NCI-H2196 (cell line): ENCODE results near the gene PEX11G.
"Not testable (repeated sequence)": the region's sequence is repeated elsewhere in the genome, so short reads cannot be mapped to it uniquely, and the experiment has no call there.

ENCODE experiments used
- DNase-seq: peaks from one replicate; lab custom pipeline; 2025; ENCODE audit not compliant: unreplicated experiment; lab: John Stamatoyannopoulos, UW

Gene PEX11G

DNA sequence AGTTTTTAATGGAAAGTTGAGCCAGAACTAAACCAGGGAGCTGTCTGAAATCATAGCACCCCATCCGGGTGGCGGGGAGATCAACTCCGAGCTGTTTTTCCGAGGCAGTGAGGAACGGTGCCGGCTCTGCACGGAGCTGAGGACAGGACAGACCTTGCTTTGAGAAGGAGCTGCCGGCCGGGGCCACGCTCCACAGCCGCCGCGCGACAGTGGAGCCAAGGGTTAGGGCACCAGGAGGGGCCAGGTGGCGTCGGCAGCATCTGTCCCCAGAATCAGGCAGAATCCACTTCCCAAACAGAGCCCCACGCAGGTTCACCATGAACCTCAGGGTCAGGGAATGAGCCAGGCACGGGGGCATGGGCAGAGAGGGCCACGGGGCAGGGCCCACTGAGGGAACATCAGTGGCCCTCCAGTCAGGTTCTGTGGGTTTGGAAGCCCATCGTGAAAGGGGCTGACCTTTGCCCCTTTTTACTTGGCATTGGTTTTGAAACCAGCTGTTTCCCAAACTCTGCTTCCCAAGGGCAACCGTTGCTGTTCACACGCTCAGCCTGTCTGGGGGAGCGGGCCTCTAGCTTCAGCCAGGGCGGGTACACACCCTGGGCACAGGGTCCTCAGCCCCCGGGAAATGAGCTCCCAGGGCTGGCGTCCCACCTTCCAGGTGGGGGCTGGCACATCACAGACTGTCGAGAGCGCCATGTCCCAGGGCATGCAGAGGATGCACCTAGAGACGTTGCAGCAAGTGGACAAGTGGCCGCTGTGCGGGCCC, 18.1 kb downstream of the PEX11G start:
- no peak for DNase-seq

DNA sequence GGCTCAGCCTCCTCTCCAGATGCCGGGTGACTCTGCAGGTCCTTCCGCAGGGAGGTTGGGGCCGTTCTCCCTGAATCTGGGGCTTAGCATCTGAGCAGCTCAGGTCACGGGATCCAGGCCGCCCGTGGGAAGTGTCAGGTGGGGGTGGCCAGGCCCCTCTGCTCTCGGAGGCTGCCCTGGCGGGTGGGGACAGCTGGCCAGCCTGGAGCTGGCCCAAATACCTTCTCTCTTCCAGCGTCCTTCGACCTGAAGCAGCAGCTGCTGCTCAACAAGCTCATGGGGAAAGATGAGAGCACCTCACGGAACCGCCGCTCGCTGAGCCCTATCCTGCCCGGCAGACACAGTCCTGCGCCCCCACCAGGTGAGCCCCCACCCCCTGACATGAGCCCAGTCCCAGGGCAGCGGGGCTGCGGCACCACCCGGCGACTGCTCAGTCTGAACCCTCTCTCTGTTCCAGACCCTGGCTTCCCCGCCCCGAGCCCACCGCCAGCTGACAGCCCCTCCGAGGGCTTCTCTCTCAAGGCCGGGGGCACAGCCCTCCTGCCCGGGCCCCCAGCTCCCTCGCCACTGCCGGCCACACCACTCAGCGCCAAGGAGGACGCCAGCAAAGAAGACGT, 19.1 kb downstream of the PEX11G start:
- DNase-seq, result no peak

DNA sequence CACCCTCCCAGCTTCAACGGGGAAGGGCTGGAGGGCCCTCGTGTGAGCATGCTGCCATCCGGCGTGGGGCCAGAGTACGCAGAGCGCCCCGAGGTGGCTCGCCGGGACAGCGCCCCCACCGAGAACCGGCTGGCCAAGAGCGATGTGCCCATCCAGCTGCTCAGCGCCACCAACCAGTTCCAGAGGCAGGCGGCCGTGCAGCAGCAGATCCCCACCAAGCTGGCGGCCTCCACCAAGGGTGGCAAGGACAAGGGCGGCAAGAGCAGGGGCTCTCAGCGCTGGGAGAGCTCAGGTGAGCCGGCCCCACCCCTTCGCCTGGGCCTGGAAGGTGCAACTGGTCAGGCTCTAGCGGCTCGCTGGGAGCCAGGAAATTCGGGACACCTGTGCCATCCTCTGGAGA, 20.0 kb downstream of the PEX11G start:
- DNase-seq, result no peak

DNA sequence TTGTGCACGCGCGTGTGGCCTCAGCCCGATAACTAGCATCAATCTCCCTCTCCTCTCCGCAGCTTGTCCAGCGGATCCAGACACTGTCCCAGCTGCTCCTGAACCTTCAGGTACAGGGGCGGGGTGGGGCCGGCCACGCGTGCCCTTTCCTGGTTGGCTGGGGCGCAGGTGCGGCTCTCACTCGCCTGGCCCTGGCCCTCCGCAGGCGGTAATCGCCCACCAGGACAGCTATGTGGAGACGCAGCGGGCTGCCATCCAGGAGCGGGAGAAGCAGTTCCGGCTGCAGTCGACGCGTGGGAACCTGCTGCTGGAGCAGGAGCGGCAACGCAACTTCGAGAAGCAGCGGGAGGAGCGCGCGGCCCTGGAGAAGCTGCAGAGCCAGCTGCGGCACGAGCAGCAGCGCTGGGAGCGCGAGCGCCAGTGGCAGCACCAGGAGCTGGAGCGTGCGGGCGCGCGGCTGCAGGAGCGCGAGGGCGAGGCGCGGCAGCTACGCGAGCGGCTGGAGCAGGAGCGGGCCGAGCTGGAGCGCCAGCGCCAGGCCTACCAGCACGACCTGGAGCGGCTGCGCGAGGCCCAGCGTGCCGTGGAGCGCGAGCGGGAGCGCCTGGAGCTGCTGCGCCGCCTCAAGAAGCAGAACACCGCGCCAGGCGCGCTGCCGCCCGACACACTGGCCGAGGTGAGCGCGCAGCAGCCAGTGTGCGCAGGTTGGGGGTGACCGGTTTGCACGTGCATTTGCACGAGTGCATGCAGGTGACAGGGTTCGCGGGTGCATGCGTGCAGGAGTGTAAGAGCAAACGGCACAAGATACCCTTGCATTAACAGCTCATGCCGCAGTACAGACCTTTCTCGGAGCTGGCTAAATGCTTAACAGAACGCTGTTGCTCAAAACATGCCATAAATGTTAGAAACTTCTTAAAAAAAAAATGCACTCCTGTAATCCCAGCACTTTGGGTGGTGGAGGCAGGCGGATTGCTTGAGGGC, 21.5 kb downstream of the PEX11G start:
- DNase-seq, result no peak

DNA sequence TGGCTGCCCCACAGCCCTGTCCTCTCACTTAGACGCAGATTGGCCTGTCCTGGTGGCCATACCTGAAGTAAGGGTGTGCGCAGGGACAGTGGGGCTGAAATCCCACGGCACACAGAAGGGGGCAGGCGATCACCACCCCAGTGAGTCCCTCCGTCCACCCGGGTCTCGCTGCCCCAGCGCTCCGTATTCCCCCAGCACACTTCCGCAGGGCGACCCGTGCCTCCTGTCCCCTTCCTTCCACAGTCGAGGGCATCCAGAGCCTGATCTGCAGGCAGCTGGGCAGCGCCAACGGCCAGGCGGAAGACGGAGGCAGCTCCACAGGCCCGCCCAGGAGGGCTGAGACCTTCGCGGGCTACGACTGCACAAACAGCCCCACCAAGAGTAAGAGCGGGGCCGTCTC, 25.3 kb downstream of the PEX11G start:
- no peak for DNase-seq

DNA sequence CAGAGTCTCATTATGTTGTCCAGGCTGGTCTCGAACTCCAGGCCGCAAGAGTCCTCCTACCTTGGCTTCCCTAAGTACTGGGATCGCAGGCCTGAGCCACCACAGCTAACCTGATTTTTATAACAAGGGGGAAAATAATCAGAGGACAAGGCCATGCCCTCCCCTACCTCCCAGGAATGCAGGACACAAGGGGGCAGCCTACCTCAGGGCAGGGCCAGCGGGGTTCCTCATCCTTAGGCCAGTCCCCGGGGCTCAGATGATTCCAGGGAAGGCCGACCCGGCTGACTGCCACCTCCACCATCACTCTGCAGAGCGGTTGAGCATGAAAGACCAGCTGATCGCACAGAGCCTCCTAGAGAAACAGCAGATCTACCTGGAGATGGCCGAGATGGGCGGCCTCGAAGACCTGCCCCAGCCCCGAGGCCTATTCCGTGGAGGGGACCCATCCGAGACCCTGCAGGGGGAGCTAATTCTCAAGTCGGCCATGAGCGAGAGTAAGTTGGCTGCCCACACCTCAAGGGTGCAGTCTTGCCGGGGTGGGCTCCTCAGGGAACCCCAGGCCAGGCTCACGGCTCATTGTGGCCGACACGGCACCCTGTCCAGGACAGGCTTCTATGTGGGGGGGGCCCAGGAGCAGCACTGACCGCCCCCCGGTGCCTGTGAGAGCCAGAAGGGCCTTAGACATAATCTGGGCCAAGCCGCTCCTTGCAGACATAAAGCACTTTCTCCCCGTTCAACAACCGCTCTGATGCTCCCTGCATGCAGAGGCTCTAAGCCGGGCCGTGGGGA, 26.8 kb downstream of the PEX11G start:
- no peak for DNase-seq

DNA sequence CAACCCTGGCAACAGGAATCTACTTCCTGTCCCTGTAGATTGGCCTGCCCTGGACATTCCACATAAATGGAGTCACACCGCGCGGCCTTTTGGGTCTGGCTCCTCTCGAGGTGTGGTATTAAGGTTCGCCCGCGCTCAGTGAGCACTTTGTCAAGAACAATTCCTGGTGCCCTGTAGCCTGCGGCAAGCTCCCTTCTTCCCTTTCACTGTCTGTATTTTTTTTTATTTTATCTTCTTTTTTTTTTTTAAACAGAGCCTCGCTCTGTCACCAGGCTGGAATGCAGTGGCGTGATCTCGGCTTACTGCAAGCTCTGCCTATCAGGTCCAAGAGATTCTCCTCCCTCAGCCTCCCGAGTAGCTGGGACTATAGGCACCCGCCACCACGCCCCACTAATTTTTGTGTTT, 28.3 kb downstream of the PEX11G start:
- DNase-seq, result no peak

DNA sequence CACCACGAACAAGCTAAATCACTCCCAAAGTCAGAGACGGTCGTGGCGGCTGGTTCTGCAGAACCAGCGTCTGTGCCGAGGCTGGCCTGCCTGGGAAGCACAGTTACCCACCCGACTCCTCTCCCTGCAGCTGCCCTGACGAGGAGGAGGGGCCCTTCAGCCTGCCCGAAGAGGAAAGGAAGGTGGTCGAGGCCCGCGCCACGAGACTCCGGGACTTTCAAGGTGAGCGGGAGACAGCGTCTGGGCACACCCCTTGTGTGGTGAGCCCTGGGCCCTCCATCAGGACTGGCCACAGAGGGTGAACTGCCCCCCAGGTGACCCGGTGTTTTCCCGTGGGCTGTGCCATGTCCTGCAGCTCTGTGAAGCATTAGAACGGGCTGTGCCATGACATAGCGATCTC, 29.1 kb downstream of the PEX11G start:
- no peak for DNase-seq

DNA sequence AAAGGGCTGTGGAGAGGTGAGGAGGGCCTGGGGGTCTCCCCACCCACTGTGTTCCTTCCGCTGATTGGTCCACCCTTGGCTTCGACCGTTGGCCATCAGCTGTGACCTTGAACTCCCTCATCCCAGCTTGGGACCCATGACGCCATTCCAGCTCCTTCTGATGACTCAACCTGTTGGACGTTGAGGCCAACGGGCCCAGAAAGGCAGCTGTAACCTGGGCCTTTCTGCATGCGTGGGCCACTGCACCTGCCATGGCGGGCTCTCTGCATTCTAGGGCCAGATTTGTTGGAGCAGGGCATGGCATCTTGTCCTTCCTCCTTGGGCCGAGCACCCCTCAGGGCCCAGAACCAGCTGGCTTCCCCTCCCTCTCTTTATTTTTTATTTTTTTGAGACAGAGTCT, 30.2 kb downstream of the PEX11G start:
- DNase-seq, result no peak

DNA sequence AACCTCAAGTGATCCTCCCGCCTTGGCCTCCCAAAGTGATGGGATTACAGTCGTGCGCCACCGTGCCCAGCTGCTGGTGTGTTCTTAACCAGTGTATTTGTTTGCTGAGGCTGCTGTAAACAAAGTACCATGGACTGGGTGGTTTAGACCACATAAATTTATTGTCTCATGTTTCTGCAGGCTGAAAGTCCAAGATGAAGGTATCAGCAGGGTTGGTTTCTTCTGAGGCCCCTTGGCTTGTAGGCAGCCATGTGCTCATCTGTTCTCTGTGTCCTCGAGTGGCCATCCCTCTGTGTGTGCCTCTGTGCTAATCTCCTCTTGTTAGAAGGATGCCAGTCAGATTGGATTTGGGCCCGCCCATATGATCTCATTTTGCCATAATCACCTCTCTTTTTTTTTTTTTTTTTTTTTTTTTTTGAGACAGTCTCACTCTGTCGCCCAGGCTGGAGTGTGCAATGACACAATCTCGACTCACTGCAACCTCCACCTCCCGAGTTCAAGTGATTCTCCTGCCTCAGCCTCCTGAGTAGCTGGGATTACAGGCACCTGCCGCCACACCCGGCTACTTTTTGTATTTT, 31.8 kb downstream of the PEX11G start:
- no peak for DNase-seq

DNA sequence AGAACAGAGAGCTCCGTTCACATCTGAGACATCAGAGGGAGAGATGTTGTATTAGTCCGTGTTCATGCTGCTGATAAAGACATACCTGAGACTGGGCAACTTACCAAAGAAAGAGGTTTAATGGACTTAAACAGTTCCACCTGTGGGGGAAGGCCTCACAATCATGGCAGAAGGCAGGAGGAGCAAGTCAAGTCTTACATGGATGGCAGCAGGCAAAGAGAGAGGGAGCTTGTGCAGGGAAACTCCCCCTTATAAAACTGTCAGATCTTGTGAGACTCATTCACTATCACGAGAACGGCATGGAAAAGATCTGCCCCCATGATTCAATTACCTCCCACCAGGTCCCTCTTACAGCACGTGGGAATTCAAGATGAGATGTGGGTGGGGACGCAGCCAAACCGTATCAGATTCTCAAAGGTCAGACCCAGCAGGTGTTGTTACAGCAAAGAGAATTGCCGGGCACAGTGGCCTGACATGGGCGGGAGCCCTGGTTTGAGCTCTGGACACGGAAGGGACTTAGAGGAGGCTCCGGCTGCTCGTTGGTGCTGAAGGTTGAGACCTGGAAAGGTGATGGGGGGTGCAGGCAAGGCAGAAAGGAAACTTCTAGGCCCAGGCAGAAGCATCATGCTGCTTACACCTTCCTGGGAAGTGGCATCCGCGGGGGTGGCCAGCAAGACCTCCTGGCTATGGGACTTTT, 33.1 kb downstream of the PEX11G start:
- no peak for DNase-seq

DNA sequence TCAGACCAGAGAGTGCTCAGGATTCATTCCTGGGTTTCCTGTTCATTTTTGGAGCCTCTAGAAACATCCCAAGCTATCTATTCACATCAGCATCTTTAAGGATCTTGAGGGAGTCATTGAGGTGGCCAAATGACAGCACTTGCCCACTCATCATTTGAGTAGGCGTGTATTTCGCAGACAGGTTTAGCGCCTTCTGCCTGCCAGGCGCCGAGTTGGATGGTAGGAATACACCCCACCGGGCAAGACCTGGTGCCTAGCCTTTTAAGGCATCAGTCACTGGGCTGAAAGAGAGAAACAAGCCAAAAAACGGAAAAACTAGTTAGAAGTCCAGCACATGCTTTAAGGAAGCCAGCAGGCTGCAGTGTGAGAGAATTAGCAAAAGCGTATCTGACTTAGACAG, 33.8 kb downstream of the PEX11G start:
- DNase-seq, result no peak

DNA sequence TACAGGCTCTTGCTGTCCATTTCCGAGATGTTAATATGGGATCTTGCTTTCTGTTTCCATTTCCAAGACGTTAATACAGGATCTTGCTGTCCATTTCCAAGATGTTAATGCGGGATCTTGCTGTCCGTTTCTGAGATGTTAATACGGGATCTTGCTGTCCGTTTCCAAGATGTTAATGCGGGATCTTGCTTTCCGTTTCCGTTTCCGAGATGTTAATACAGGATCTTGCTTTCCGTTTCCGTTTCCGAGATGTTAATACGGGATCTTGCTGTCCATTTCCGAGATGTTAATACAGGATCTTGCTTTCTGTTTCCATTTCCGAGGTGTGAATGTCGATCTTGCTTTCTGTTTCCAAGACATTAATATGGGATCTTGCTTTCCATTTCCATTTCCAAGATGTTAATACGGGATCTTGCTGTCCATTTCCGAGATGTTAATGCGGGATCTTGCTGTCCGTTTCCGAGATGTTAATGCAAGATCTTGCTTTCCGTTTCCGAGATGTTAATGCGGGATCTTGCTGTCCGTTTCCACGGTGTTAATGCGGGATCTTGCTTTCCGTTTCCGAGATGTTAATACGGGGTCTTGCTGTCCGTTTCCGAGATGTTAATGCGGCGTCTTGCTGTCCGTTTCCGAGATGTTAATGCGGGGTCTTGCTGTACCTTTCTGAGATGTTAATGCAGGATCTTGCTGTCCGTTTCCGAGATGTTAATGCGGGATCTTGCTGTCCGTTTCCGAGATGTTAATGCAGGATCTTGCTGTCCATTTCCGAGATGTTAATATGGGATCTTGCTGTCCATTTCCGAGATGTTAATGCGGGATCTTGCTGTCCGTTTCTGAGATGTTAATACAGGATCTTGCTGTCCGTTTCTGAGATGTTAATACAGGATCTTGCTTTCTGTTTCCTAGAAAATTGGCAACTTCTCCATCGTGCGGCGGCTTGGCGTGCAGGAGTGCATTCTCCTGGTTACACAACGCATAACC, 38.3 kb downstream of the PEX11G start:
- DNase-seq, result no peak

DNA sequence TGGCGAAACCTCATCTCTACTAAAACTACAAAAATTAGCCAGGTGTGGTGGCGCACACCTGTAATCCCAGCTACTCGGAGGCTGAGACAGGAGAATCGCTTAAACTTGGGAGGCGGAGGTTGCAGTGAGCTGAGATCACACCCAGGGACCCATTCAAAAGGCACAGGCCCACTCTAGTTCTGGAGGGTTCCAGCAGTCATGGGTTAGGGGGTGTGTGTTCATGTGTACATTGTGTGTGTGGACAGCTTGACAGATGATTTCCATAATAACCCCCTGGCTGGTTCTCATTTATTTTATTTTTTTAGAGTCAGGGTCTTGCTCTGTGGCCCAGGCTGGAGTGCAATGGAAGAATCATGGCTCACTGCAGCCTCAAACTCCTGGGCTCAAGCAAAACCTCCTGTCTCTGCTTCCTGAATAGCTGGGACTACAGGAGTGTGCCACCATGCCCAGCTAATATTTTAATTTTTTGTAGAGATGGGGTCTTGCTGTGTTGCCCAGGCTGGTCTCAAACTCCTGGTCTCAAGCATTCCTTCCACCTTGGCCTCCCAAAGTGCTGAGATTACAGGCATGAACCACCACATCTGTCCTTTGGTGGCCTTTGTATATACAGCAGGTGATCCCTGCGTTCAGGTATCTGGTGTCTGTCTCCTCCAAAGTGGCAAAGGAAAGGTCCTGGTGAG, 39.3 kb downstream of the PEX11G start:
- DNase-seq, result not testable (repeated sequence)

DNA sequence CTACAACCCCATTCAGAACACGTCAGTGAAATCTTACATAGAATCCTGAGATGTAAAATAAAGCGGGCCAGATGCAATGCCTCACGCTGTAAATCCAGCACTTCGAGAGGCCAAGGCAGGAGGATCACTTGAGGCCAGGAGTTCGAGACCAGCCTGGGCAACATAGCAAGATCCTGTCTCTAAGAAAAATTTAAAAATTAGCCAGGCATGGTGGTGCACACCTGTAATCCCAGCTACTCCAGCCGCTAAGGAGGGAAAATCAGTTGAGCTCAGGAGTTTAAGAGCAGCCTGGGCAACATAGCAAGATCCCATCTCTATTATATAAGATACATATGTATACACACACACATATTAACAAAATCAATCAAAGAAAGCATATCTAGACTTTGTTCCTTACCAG, 41.2 kb downstream of the PEX11G start:
- DNase-seq, result no peak

DNA sequence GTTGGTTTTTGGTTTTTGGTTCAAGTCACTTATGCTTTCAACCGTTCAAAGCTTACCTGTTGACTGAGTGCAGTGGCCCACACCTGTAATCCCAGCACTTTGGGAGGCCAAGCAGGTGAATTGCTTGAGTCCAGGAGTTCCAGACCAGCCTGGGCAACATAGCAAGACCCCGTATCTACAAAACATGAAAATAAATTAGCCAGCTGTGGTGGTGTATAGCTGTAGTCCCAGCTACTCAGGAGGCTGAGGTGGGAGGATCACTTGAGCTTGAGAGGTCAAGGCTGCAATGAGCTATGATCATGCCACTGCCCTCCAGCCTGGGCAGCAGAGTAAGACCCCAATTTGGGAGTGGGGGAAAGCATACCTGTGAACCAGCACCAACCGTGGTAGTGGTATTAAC, 43.7 kb downstream of the PEX11G start:
- DNase-seq, result no peak

DNA sequence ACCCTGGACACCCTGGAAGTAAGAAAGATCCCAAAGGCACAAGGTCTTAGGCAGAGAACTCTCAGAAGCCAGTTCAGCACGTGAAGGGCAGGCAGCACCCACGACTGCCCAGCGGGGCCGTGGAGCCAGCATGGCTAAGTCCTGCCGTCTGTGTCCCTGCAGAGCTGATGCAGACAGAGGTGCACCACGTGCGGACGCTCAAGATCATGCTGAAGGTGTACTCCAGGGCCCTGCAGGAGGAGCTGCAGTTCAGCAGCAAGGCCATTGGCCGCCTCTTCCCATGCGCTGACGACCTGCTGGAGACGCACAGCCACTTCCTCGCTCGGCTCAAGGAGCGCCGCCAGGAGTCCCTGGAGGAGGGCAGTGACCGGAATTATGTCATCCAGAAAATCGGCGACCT, 44.8 kb downstream of the PEX11G start:
- no peak for DNase-seq

DNA sequence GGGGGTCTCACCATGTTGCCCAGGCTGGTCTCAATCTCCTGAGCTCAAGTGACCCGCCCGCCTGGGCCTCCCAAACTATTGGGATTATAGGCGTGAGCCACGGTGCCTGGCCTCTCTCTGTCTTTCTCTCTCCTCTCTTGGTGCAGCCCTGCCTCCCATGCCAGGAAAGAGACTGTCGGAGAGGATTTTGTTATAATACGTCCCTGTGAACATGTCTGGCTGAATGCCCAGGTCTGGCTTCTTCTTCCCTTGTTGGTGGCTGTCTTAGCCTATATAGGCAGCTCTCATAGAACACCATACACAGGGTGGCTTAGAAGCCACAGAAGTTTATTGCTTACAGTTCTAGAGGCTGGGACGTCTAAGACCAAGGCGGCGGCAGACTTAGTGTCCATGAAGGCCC, 46.4 kb downstream of the PEX11G start:
- DNase-seq, result no peak
